GM21423 (cell line): ENCODE measurements around the gene ZNF546.
"Not testable (repeated sequence)": the region's sequence is repeated elsewhere in the genome, so short reads cannot be mapped to it uniquely, and the experiment has no call there.

Source experiments
- ATAC-seq: cut with Tn5 transposase; IDR thresholded peaks from one replicate; pipeline ENCODE4 v1.9.1; 2021; ENCODE audit warnings: mild to moderate bottlenecking, moderate library complexity; ENCODE audit not compliant: unreplicated experiment

The ZNF546 gene

DNA sequence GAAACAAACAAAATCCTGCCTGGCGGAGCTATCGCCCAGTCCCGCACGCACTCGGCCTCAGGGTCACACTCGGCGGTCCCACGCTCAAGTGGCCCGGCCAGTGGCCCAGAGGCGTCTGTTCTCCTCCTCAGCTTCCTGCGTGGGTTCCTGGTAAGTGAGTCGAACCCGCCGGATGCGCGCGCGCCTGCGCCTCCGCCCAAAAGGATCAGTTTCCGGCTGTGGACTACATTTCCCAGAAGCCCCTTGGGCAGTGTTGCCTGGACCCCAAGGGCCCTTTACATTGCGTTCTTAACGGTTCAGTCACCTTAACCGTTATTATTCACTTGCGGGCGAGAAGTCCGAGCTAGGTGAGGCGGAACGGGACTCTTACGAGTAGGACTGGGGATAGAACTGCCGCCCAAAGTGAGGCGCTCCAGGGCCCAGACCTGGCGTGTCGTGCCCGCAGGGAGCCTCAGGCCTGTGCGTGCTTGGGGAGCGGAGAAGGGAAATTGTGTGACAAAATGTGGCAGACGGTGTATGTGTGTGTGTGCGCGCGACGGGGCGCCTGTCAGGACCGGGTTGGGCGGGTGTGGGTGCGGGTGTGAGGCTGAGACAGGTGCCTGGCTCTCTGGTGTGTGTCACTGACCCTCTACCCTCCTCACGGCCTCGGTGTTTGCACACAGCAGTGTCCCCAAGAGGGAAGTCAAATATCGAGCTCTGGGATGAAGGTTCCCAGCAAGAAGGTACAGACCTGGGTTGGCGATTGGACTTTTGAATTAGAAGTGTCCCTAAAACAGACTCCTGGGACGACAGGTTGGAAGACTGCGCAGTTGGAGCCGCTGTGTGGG lies at the start of gene ZNF546:
Gene ZNF546, plus strand, starts transcription at position 250 of the 827 bp plus-strand sequence. CDS start 1,267 bp downstream, outside the sequence.
- peak; percentile 86 for ATAC-seq

DNA sequence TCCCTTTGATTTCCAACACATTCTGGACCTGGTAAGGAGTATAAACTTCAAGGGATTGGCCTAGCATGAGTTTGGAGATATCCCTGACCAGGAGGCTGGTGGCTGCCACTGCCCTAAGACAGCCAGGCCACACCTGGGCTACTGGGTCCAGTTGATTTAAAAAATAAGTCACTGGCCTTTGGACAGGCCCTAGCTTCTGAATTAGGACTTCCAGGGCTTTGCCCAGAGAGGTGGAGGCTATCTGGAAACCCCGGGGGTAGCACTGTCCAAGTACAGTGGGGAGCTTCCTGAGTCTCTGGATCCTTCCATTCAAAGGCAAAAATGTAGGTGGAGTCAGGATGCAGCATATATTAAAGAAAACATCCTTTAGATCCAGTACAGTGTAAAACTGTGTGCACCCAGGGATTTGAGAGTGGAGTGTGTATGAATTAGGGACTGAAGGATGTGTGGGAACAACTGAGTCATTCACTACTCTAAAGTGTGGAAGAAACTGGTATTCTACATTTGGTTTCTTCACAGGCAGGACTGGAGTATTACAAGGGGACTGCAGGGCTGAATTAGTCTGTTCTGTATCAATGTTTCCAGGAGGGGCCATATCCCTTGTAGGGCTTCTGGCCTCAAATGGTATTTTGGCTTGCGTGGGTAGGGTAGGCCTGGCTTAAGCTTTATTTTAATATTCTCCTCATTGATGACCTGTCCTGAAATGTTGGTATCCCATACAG lies 47.7 kb upstream of the ZNF546 start:
- no peak for ATAC-seq

DNA sequence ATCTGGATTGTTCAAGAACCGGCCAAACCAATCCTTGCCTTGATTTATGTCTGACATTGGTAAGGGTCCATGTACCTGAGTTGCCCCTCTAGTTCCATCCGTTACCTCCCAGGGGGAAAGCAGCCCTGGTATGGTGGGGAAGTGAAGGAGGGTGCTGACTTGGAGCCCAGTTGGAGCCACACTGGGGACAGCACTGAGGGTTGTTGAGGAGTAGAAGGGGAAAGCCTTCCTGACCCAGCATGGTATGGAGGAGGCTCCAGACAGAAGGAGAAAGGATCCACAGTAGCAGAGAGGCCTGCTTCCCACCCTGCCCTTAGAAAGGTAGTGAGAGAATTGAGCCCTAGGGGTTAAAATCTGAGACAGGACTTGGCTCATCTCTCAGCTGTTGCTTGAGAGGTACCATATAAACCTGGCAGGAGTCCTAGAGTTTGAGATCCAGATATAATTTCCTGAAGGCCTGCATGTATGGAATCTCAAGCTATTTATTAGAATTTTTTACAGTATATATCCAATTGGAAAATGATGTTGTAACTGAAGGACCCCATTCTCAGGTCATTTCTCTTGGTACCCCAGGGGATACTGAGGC lies 45.7 kb upstream of the ZNF546 start:
- no peak for ATAC-seq

DNA sequence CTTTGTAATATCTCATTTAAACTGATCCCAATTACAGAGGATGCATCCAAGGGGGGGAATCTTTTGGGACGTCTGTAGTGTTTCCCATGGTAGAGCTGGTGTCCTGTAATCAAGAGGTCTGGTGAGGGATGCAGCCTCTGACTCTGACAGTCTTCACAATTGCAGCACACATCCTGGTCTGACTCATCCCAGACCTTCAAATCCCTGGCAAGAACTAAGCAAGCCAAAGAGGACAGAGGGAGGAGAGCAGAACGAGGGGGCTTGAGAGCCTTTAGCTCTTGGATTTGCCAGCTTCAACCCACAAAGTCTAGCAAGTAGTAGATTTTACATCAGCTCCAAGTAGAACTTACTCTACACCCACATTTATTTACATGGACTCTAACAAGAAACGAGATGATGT lies 45.2 kb upstream of the ZNF546 start:
- ATAC-seq: no peak

DNA sequence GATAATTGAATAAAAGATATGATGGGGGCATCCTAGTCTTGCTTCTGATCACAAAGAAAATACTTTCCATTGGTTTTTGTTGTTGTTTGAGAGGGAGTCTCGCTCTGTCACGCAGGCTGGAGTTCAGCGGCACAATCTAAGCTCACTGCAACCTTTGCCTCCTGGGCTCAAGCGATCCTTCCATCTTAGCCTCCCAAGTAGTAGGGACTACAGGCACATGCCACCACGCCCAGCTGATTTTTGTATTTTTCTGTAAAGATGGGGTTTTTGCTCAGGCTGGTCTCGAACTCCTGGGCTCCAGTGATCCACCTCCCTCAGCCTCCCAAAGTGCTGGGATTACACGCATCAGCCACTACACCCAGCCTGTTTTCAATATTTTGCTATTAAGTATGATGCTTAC lies 42.9 kb upstream of the ZNF546 start:
- ATAC-seq: no peak

DNA sequence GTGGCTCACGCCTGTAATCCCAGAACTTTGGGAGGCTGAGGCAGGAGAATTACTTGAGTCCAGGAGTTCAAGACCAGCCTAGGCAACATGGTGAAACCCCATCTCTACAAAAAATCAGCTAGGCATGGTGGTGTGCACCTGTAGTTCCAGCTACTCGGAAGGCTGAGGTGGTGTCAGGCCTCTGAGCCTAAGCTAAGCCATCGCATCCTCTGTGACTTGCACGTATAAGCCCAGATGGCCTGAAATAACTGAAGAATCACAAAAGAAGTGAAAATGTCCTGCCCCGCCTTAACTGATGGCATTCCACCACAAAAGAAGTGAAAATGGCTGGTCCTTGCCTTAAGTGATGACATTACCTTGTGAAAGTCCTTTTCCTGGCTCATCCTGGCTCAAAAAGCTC lies 39.0 kb upstream of the ZNF546 start:
- not testable (repeated sequence) for ATAC-seq

DNA sequence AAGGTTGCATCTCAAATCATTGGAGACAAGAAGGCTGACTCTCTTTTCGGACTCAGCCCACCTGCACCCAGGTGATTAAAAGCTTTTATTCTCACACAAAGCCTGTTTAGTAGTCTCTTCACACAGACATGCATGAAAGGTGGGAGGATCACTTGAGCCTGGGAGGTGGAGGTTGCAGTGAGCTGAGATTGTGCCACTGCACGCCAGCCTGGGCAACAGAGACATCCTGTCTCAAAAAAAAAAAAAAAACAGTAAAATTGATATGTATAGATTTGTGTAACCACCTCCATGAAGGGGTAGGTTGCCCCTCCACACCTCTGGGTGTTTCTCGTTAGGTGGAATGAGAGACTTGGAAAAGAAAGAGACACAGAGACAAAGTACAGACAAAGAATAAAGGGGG lies 37.9 kb upstream of the ZNF546 start:
- ATAC-seq: not testable (repeated sequence)

DNA sequence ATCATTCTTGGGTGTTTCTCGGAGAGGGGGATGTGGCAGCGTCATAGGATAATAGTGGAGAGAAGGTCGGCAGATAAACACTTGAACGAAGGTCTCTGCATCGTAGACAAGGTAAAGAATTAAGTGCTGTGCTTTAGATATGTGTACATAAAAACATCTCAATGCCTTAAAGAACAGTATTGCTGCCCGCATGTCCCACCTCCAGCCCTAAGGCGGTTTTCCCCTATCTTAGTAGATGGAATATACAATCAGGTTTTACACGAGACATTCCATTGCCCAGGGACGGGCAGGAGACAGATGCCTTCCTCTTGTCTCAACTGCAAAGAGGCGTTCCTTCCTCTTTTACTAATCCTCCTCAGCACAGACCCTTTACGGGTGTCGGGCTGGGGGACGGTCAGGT lies 37.5 kb upstream of the ZNF546 start:
- not testable (repeated sequence) for ATAC-seq

DNA sequence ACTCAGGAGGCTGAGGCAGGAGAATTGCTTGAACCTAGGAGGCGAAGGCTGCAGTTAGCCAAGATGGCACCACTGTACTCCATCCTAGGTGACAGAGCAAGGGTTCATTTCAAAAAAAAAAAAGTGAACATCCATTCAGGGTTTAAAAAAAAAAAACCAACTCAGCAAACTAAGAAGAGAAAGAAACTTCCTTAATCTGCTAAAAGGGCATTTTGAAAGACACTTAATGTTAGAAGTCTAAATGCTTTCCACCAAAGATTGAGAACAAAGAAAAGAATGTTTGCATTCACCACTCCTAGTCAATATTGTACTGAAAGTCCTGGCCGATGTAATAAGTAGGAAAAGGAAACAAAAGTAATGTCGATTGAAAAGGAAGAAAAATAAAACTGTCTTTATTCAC lies 33.0 kb upstream of the ZNF546 start:
- ATAC-seq: no peak

DNA sequence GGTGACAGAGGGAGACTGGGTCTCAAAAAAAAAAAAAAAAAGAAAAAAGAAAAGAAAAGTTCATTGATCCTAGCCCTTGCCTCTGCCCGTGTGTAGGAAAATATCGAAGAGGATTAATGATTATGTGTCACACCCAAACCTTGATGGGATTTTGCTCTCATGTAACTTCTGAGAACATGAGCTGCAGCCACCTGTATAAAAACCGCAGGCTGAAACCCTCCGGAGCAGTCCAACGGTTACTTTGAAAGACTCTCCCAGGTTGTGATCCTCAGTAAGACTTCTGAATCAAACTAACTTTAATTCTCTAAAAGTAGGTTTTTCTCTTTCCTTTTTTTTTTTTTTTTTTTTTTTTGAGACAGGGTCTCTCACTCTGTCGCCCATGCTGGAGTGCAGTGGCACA lies 30.2 kb upstream of the ZNF546 start:
- ATAC-seq: no peak

DNA sequence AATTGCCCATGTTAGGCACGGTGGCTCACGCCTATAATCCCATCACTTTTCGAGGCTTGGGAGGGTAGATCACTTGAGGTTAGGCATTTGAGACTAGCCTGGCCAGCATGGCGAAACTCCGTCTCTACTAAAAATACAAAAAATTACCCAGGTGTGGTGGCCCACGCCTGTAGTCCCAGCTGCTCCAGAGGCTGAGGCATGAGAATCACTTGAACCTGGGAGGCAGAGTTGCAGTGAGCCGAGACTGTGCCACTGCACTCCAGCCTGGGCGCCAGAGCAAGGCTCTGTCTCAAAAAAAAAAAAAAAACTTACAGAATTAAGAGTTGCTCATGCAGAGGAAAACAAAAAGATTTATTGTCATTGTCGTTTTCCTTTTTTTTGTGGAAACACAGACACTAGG lies 29.3 kb upstream of the ZNF546 start:
- ATAC-seq: no peak

DNA sequence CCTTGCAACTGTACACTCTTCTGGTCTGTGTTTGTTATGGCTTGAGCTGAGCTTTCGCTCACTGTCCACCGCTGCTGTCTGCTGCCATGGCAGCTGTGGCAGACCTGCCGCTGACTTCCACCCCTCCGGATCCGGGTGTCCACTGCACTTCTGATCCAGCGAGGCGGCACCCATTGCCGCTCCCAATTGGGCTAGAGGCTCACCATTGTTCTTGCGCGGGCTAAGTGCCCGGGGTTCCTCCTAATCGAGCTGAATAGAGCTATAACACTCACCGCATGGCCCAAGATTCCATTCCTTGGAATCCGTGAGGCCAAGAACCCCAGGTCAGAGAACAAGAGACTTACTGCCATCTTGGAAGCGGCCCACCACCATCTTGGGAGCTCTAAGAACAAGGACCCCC lies 28.1 kb upstream of the ZNF546 start:
- no peak for ATAC-seq

DNA sequence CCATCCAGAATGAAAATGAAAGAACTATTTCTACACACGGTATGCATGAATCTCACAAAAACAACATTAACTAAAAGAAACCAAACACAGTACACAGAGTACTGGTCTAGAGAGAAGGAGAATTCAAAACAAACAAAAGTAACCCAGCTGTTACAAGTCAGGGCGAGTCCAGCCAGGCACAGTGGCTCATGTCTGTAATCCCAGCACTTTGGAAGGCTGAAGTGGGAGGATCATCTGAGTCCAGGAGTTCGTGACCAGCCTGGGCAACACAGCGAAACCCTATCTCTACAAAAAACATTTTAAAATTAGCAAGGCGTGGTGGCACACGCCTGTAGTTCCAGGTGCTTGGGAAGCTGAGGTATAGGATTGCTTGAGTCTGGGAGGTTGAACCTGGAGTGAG lies 27.6 kb upstream of the ZNF546 start:
- no peak for ATAC-seq

DNA sequence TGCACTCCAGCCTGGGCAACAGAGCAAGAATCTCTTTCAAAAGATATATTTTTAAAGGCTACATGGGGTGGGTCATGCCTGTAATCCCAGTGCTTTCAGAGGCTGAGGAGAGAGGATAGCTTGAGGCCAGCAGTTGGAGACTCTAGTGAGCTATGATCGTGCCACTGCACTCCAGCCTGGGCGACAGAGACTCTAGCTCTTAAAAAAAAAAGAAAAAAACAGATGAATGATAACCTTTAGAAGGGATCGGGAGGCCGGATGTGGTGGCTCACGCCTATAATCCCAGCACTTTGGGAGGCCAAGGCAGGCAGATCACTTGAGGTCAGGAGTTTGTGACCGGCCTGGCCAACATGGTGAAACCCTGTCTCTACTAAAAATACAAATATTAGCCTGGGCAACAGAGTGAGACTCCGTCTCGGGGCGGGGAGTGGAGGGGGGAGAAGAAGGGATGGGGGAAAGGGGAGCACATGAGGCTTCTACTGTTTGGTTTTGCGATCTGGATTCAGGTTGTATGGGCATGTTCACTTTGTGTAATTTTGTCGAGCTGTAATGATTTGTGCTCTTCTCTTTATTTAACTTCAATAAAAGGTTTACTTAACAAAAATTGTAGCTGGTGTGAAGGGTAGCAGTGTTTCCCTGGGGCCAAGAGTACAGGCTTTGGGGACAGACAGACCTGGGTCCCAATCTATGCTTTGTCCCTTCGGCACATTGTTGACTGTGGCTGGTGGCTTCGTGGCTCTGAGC lies 27.0 kb upstream of the ZNF546 start:
- ATAC-seq: no peak

DNA sequence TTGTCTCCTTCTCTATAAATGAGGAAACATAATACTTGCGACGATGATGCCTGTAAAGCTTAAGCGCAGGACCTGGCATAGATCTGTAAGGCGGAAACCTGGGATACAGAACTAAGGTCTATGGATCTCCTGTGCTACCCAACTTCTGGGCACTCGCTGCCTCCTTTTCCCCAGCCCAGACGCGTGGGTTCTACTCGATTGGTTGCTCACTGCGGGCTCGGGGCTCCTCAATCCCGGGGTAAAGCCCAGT lies 26.5 kb upstream of the ZNF546 start:
- no peak for ATAC-seq

DNA sequence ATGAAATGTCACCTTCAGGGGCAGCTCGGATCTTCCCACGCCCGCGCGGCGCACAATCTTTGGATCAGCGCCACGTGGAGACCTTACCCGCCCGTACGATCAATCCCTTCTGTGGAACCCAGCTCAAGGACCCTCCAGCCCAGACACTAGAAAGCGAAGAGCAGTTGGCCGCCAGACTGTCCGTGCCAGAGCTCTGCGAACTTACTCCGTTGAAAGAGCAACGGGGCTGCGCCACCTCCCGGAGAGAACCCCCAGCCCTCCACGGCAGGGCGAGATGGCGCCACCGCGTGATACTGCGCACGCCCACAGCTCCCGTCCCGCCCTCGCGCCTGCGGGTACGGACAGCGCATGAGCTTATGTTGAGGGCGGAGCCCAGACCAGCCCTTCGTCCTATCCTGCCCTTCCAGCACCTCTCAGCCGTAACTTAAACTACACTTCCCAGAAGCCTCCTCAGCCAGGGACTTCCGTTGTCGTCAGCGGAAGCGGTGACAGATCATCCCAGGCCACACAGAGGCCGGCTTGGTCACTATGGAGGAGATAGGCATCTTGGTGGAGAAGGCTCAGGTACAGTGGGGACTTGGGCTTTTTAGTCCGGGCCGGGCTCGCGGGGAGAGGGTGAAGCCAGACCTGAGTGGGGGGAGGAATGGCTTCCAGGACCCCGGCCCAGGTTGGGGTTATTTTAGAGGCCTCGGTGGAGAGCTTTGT lies 26.0 kb upstream of the ZNF546 start, which contains the start of gene PSMC4:
Gene PSMC4, plus strand, starts transcription at position 491 of the 705 bp plus-strand sequence. Its CDS starts 38 bp downstream, at position 529.
- ATAC-seq: peak; percentile 94

DNA sequence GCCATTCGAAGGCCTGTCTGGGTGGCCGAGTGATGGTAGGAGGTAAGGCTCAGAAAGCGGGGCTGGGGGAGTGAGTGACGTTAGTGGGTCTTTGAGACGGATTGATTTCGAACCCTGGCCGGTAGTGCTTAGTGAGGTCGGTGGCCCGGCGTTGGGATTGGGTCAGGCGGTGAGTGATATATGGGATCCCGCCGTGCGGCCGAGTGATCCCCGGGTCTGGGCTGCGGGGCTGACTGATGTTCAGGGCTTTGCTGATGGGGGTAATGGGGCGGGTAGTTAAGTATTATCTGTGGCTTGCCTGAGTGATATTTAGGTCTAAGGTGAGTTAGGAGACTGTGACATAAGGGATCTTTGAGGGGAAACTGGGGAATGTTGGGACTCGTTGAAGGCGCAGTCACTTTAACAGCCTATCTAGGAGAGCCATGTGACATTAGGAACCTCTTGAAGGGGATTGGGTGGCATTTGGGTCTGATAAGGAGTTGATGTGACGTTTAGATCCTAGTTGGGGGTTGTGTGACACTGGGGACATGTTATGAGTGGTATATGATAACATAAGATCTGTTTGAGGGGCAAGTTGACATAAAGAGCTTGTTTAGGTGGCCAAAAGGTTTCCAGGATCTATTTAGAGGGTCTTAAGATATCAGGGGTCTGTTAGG lies 25.4 kb upstream of the ZNF546 start:
- no peak for ATAC-seq

DNA sequence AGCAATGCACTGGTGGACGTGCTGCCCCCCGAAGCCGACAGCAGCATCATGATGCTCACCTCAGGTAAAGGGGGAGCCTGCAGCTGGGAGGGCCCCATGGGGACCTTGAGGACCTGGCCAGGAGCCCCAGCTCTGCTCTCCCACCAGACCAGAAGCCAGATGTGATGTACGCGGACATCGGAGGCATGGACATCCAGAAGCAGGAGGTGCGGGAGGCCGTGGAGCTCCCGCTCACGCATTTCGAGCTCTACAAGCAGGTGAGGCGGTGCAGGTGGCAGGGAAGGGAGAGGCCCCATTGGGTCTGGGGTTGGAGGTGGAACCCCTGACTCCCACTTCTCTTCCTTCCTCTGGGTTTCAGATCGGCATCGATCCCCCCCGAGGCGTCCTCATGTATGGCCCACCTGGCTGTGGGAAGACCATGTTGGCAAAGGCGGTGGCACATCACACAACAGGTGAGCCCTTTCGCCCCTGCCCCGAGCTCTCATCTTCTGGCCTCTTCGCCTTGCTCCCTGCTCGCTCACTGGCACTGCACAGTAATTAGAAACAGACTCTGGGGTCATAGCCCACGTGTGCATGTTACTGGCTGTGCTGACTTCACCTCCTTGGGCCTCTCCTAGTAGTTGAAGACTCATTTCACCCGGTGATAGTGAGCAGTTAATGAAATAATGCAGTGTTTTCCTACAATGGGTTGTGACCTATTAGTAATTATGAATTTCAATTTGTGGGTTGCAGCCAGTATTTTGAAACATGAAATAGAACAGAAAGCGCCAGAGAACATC lies 22.3 kb upstream of the ZNF546 start:
- ATAC-seq: no peak

DNA sequence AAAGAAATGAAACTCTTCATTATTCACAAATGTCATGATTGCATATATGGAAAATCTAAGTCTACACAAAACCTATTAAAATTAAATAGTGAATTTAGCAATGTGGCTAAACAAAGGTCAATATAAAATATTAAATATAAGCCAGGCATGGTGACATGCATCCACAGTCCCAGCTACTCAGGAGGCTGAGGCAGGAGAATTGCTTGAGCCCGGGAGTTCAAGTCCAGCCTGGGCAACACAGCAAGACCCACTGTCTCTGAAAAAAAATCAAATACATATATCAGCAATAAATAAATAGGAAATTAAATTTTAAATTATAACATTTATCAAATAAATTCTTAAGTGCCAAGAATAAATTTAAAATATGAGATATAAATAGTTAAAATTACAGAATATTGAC lies 14.0 kb upstream of the ZNF546 start:
- ATAC-seq: no peak
